Measurements from ENCODE around the gene ESYT1.

The ESYT1 gene

GRCh38 chr12:56188131-56188777 lies 60.2 kb downstream of the ESYT1 start:
- DNase-seq (ENCODE audit: low read depth), result no peak

DNA sequence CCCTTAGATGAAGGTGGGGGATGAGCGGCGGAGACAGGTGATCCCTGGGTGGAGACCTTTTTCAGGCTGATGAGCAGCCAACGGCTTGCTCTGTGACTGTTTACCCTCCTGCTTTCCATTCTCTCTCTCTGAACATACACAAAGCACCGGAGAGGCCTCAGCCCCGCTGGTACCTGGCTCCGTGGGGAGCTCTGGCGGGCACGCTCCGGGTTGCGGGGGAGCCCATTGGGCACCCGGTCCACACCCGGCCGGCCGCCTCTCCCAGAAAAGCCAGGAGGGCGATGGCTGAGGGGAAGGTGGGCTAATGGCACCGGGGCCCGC lies 60.7 kb downstream of the ESYT1 start:
- DNase-seq (ENCODE audit: low read depth), result no peak

GRCh38 chr12:56189099-56189917 lies 61.2 kb downstream of the ESYT1 start, which contains the start of gene SMARCC2:
SMARCC2 (minus strand) TSS chr12:56189483; CDS start chr12:56189461, 22 bp downstream.
- peak; percentile 82 for DNase-seq (ENCODE audit: low read depth)

DNA sequence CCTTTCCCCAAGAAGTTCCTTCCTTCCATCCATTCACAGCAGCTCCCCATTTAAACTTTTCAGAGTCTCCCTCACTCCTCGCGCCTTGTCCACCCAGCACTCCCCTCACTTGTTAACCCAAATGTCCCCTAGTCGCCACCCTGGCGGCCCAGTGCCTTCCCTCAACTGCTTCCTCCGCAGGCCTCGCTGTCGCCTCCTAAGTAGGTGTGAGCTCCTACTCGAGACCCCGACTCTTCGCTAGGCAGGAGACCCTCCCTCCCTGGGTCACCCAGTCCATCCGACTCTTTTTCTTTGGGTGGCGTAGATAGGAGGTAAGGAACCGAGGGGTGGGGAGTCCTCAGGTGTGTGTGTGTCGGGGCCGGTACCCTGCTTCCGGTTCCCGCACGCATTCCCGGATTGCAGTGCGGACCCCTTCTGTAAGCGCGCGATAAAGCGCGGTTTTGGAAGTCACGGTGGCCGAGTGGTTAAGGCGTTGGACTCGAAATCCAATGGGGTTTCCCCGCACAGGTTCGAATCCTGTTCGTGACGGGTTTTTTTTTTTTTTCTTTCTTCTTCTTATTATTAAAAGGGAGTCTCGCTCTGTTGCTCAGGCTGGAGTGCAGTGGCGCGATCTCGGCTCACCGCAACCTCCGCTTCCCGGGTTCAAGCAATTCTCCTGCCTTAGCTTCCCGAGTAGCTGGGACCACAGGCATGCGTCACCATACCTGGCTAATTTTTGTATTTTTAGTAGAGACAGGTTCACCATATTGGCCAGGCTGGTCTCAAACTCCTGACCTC lies 62.0 kb downstream of the ESYT1 start:
- DNase-seq (ENCODE audit: low read depth), result peak; percentile 78

GRCh38 chr12:56190695-56191155 lies 62.7 kb downstream of the ESYT1 start:
- DNase-seq (ENCODE audit: low read depth), result no peak

GRCh38 chr12:56192582-56192981 lies 64.5 kb downstream of the ESYT1 start:
- DNase-seq (ENCODE audit: low read depth), result no peak

DNA sequence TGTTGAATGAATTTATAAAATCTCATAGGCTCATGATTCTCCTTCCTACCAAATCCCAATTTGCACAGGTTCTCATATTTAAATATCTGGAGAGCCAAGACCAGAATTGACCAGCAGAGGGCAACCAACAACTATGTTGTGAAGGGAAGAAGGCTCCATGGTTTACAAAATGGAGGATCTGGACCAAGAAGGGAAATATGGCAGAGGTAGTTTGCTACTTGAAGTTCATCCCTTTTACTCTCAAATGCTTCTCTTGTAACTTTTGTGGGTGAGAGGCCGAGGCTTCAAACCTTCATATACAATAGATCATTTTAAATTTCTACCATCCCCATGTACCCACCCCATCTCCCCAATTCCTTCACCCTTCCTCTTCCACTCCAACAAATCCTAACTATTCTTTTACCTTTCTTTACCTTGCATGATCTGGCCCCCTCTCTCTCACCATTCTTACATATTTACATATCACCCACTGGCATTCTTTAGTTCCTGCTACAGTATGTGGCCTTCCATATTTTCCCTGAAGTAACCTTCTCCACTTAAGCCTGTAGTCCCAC lies 65.0 kb downstream of the ESYT1 start:
- DNase-seq (ENCODE audit: low read depth), result peak; percentile 83
